HT1080 (cell line): ENCODE results near the gene GLP1R. TPM values are rescaled to one million over a fixed set of nuclear protein-coding genes. Genes with fewer than 3 reads are reported as not detected.

Experiments
- DNase-seq: peaks from one replicate; pipeline ENCODE4 v3.0.0-alpha.2; 2015; ENCODE audit warnings: low read depth
- total RNA-seq: library from RNA; depleted of rRNA; stranded (reverse); fragments of >200 nt; shearing (Covaris generic); gene quantifications from 2 replicates; pipeline ENCODE4 v1.2.3, GENCODE V29; 2014

GLP1R gene
- total RNA-seq, 1 experiment from 2014 or later: not detected

DNA sequence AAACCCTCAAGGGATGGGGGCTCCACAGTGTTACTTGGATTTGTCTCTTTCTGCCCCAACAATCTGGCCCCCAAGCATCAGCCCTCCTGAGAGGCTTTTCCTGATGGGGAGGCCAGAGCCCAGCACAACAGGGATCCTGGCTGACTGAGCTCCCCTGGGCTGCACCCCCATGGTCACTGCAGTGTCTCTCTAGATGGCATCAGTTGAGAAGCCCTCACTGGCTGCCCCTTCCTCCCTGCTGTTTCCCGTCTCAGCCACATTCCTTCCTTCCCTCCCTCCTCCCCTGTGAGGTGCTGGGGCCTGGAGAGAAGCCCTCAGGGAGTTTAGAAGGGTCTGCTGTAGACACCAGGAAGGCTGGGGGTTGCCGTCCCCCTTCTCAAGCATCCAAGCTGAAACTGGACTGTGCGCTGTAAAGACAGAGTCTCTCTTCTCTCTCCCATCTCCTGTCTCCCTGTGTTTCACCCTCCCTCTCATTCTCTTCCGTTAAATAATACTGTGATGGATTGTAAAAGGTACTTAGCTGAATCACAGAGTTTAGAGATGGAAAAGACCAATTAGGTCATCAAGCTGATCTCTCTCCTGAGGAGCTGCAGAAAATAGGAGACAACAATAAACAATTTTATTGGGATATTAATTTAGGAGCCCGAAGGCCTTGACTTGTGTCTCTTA, 36.7 kb downstream of the GLP1R start:
- no peak for DNase-seq

DNA sequence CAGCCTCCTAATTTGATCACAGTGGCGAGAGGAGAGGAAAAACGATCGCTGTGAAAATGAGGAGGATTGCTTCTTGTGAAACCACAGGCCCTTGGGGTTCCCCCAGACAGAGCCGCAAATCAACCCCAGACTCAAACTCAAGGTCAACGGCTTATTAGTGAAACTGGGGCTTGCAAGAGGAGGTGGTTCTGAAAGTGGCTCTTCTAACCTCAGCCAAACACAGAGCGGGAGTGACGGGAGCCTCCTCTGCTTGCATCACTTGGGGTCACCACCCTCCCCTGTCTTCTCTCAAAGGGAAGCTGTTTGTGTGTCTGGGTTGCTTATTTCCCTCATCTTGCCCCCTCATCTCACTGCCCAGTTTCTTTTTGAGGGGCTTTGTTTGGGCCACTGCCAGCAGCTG, 37.7 kb downstream of the GLP1R start:
- DNase-seq: no peak

DNA sequence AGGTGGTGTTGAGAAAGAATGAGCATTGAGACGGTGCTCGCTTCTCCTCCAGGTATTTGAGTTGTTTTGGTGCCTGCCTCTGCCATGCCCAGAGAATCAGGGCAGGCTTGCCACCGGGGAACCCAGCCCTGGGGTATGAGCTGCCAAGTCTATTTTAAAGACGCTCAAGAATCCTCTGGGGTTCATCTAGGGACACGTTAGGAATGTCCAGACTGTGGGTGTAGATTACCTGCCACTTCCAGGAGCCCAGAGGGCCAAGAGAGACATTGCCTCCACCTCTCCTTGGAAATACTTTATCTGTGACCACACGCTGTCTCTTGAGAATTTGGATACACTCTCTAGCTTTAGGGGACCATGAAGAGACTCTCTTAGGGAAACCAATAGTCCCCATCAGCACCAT, 38.1 kb downstream of the GLP1R start:
- no peak for DNase-seq

DNA sequence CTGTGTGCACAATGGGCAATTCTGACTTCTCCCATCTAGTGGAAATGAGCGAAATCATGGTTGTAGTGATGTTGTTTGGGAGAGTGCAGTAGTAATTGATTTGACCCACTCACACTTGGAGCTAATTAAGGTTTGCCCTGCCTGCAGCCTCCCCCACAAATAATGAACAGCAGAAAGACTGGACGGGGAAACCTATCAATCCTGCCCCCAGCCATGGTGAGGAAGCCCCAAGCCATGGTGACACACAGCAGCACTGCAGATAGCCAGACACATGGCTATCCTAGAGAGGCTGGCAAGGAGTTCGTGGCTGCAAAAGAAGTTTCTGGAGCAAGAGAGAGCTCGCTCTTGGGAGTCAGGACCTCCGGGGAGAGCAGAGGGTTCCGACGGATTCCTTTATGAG, 38.6 kb downstream of the GLP1R start:
- no peak for DNase-seq

DNA sequence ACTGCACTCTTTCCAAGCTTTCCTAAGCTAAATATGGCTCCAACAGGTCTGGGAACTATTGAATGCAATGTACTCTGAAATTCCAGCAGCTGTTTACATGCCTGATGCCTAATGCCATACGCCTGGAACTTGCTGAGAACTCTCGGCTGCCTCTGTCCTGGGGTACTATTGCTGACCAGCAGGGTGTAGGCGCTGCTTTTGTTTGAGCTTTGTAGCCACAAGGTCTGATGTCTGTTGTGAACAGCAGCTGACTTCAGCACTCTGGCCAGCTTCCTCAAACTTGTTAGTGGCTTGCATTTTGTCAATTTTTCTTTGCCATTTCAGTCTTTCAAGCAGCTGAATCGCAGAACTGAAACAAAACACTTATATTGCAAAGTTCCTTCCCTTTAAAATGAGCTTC, 39.8 kb downstream of the GLP1R start:
- peak; percentile 15 for DNase-seq

DNA sequence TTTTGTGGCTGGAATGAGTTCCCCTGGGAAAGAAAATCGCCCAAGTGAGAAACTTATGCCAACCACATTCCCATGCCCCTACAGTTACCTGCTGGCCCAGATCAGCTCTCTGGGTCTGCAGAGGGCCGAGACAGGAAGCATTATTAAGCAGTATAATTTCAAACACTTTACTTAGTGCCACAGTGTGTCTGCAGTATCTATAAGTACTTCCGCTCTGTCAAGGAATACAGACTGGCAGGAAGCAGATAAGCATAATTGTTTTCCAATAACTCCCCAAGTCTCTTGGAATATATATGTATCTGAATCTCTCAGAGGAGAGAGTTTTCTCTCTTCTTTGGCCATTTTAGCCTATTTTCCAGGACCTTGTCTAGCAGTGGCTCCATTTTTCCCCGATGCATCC, 41.5 kb downstream of the GLP1R start:
- DNase-seq: no peak

DNA sequence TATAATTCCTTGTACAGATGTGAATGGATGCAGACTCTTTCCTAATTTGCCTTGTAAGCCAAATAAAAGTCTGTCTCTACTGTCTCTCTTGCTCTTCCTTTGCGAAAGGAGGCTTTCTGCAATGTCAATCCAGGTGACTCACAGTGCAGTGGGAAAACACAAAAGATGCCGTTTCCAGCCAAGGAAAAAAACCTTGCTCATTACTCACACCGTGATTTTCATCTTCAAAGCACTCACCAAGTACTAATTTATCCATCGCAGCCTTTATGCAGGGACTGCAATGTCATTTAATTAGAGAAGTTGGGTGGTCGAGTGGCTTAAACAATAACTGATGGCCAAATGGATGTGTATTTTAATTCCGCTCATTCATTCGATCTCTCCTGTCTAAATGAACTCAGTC, 42.6 kb downstream of the GLP1R start:
- DNase-seq: no peak

DNA sequence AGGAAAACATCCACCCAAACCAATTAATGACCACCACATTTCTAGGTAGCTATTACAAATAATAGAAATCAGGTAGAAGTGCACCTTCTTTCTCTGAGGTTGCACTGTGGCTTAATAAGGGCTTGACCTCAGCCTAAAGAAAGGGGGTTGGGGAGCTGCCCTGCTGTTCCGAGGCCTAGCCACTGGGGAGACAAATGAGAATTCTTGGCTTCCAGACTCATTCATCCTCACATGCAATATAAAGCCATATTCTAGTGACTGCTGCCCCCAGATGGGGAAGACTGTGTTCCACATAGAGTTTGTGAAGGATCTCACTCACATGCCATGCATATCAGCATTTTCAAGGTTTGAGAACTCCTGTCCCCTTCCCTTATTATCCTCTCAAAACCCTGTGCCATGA, 43.5 kb downstream of the GLP1R start:
- DNase-seq: peak; percentile 32

DNA sequence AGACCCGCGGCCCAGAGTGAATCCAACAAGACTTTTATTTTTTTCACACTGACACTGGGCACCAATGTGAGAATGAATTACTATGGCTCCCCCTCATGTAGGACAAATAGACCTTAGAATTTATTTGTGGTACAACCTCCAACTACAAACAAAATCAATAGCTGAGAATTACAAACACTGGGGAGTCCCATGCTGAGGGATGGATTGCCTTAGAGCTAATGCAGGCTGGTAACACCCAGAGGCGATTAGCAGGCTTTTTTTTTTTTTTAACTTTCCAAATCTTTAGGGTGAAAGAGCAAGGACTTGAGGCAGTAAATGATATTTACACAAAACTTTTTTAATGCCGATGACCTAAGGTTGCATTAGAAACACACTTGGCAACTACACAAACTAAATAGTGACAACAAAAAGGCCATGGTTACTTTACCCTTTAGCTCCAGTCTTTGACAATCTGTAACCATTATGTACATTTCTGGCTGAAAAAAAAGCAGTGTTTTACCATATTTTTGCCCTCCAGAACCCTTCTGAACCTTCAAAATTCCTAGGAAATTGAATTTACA, 44.6 kb downstream of the GLP1R start:
- DNase-seq: no peak

DNA sequence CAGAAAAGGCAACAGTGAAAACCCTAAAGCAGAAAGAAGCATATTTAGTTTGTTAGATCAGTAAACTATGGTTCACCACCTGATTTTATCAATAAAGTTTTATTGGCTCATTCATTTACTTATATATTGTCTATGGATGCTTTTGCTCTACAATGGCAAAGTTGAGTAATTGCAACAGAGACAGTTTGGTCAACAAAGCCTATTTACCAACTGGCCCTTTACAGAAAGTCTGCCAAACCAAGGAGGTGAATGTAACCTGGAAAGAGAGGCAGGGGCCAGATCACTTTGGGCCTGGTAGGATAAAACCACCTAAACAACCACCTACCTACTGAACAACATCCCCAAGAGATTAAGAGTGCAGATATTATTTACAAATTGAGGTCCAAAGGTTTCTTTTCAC, 47.0 kb downstream of the GLP1R start:
- no peak for DNase-seq

DNA sequence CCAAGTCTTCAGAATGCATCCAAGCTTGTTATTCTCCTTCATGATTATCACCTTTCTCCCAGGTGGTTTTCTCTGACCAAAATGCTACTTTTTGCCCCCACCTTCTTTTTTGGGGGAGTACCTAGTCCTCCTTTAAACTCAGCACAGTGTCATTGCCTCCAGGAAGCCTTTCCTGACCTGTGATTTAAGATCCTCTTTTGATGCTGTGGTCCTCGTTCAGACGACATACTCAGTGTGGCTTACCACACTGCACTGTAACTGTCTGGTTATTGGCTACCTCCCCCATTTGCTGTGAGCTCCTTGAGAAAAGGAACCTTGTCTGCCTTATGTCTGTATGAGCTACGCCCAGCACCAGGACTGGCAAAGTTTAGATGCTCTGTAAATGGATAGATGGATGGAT, 51.8 kb downstream of the GLP1R start:
- DNase-seq: no peak

DNA sequence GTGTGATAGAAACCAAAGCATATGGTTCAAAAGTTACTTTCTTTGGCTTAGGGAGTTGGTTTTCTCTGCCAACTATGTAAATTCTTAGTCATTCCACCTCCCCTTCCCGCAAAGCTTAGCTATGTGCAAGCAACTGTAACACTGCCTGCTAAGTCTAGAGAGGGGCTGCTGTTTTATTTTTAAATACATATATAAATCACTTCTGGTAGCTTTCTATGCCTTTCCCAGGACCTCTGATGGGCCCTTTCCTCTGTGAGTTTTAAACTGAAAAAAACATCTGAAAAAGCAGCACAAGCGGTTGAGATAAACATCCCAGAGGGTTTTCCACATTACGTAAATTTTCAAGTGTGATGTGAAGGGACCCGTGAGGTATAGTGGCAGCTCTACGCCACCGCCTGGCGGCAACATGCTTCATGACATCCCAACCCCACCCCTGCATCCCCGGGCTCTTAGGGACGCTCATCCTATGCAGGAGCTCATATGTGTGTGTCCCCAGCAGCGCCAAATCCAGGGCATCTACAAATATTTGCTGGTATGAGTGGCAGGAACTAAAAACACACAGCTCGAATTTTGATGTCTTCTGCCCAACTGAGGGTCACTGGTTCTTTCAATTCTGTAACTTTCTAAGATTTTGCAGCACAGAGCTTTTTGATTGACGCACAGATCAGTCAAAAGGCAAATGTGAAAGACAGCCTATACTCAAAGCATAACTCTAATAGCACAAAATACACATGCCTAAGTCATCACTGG, 53.7 kb downstream of the GLP1R start:
- peak; percentile 21 for DNase-seq

DNA sequence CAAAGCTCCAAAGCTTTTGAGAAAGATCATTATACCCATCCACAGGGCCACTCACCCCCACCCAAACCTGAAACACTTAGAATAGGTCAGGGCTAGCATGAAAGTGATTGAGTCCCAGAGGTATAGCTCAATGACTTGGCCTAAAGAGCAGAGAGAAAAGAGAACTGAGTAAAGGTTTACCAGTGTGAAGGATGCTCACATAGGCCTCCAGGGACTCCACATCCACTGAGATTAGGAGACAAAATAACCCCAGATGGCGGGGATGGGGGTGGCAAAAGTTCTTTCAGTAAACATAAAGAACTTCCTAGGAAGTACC, 54.2 kb downstream of the GLP1R start:
- no peak for DNase-seq

DNA sequence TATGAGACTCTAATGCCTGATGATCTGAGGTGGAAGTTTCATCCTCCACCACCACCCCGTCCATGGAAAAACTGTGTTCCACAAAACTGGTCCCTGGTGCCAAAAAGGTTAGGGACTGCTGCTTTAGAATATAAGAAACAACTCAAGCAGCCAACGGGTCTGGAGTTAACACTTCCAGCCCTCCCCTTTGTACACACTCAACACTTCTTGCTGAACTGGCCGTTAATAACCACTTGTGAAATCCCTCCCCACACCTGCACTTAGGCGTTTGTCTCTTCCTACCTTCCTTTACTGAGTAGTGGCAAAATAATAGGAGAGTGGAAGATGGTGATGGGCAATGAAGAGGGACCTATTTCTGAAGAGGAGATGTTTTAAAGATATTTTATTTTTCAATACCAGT, 55.9 kb downstream of the GLP1R start:
- DNase-seq: no peak

DNA sequence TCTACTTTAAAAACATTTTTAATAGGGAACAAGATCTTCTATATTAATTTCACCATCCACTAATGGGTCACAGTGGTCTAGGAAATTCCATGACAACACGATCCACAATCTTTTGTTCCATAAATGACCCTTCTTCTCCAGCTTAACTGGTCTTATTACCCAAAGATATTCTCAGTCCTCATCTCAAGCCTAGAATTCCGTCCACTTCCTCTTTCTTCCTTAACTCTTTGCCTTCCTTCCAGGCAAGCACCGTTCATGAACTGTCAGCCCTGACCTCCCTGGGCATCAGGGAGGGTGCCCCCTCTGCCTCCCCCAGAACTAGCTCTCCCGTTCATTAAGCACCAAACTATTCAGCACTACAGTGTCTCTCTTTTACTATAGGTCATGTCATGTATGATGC, 58.5 kb downstream of the GLP1R start:
- DNase-seq: no peak

DNA sequence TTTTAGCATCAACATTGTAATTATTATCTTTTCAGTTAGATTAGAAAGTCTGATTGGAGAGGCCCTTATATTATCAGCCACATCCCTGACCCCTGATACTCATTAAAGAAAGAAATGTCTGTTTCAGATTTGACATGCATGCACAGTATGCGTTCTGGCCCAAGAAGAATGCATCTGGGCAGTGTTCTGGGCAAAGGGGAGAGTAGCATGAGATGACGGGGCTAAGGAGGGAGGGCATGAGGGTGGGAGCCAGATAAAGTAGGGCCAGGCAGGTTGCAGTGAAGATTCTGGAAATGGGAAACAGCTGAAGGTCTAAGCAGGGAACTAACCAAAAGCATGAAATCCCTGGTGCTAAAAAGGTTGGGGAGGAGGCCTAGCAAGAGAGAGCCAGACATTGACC, 59.1 kb downstream of the GLP1R start:
- no peak for DNase-seq

DNA sequence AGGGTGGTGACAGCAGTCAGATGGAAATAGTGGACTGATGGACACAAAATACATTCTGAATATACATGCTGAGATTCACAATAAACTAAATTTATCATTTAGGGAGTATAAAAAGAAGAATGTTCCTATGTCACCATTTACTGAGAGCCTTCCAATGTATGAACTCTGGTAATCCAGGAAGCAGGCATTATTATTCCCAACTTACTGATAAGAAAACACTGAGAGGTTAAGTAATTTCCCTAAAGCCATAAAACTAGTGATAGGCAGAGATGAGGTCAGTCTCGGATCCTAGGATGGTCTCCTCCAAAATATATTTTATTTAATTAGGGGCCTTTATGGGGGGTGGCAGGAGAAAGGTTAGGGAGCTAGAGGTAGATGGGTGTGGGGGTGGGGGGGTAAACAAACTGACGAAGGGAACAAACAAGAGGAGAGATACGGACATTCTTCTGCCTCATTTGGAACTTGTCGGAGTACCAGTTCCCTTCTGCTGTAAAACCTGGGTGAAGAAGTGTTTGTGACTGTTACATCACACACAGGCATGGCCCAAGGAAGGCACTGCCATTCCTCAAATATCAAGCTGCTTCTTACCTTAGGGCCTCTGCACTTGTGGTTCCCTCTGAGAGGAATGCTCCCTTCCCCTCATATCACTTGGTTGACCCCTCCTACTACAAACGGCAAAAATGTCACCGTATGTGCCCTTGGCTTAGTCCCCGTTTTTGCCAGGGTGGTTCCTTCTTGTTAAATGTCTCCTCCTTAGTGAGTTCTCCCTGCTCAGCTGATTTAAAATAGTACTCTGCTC, 59.7 kb downstream of the GLP1R start:
- DNase-seq: no peak

DNA sequence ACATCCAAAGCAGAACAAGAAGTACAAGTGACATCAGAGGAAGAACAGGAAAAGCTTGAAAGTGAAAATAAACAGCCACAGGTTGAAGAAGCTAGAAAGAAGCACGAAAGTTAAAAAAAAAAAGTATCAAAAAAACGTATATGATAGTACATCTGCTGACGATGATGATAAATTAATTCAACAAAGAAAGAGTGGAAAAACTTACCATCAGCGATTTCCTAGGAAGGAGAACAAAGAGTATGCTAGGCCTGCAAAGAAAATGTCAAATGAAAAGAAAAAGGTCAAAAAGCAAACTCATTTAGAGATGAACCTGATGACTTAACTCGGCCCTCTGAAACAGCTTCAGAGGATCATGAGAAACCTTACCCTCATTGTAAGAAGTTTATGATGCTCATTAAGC, 62.7 kb downstream of the GLP1R start:
- DNase-seq: no peak

DNA sequence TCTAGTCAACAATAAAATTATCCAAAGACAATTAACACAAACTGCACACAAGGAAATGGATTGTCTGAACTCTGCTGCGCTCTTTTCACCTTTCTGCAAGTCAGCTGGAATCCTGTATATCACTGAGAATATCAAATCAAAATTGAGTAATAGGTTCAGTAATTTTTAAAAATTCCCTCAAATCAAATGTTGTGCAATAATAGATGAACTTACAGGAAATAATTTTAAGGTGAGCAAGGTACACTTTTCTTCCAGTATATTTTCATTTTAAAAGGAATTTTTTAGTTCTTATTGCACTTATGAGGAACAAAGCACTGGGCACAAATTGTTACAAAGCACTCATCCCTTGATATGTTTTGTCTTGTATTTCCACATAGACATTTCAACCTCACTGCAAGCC, 65.2 kb downstream of the GLP1R start:
- no peak for DNase-seq

DNA sequence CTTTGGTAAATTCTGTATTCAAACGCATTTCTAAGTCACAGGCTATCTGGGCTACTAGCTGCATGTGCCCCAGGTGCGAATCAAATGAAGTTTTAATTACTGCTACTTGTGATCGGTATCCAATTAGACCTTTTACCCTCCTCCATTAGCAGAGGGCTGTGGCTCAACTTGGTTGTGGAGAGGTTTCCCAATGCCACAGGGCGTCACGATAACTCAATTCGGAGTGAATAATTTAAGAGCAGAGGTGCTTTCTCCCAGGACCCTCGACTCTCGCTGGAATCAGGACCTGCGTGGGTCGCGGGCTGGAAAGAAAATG, 65.8 kb downstream of the GLP1R start:
- no peak for DNase-seq

DNA sequence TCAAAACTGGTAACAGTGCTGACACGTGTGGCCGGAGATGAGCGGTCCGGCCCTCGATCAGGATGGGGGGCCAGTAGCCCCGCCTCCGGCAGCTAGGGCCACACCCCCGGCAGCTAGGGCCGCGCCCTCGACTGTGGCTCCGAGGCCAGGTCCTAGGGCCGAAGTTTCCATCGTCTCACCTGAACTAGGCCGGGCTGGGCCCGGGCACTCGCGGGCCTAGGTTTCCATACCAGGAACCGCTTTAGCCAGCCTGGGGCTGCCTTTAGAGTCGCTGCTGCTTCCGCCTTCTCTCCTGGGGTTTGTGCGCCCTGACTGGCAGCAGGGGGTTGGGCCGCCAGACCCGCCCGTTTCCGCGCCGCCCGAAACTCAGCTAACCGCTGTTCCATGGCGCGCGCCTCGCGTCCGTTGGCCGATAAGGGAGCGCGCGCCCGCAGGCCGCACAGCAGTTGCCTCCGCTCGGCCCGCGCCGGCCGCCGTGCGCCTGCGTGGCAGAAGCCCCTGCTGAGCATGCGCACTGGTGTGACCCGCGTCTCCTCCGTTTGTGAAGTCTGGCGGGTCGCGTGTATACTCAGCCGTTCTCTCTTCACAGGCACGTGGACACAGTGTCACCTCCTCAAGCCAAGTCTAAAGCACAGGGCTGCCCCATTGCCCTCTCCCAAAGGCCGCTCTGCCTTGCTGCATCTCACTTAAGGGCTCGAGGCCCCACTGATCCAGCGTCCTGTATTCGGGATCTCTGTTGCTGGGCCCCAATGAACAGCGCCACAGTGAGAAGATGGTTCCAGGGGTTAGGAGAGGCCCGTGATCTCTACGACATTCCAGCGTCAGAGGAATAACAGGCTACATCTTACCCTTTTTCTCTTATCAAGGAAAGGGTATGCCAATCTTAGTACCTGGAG, 66.4 kb downstream of the GLP1R start, which contains the start of gene SAYSD1:
TSS of gene SAYSD1 (minus strand) at position 483 of the 896 bp plus-strand sequence. CDS start at position 386, 97 bp downstream.
- DNase-seq: peak; percentile 87
